VCaP (cell line): ENCODE measurements around the gene ARHGAP42.

Experiments used
- H3K27ac ChIP-seq: fragments of 450-650 bp; 2 replicates; pipeline ENCODE4 v1.5.1; 2017
- TF ChIP-seq, protein P1 (sequence below): fragments of 450-650 bp; conservative IDR thresholded peaks from 2 replicates; pipeline ENCODE4 v1.5.1; 2017; ENCODE audit warnings: mild to moderate bottlenecking, moderate library complexity

The ARHGAP42 gene

DNA sequence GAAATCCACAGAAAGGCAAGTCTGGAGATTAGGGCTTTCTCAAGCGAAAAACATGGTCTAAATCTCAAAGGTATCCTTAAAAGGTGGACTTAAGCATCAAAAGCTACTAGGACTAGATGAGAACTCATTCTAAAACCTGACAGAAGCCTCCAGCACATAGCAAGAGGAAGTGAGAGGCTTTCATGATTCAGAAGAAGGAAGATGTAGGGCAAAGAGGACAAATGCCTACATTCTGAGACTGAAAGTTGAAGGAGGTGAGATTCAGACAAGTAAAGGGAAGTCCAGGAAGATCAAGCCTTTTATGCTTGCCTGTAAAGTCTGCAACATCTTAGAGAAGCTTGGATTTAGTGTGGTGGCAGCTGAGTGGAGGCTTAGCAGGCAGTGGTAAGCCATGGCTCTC lies 343.6 kb downstream of the ARHGAP42 start:
- TF ChIP-seq, protein P1, sequence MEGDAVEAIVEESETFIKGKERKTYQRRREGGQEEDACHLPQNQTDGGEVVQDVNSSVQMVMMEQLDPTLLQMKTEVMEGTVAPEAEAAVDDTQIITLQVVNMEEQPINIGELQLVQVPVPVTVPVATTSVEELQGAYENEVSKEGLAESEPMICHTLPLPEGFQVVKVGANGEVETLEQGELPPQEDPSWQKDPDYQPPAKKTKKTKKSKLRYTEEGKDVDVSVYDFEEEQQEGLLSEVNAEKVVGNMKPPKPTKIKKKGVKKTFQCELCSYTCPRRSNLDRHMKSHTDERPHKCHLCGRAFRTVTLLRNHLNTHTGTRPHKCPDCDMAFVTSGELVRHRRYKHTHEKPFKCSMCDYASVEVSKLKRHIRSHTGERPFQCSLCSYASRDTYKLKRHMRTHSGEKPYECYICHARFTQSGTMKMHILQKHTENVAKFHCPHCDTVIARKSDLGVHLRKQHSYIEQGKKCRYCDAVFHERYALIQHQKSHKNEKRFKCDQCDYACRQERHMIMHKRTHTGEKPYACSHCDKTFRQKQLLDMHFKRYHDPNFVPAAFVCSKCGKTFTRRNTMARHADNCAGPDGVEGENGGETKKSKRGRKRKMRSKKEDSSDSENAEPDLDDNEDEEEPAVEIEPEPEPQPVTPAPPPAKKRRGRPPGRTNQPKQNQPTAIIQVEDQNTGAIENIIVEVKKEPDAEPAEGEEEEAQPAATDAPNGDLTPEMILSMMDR, result no peak
- H3K27ac ChIP-seq, result no peak overlapping the region

DNA sequence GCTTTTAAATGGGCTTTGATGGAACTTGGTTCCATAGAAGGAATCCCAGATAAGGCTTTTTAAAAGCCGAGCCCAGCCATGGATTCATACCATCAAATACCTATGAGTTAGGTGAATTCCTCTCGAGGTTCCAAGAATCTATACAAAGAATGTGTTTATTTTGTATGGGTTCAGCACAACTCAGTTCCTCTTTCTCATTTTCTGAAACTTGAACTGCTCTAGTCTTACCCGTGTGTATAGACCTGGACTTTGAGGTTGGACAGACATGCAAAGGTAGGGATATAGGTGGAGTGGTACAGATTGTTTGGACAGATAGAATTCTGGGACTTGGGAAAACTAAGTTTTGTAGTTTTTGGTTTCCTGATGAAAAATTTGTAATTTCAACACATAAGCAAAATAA lies 344.6 kb downstream of the ARHGAP42 start:
- TF ChIP-seq, protein P1, result no peak
- no peak overlapping the region for H3K27ac ChIP-seq

DNA sequence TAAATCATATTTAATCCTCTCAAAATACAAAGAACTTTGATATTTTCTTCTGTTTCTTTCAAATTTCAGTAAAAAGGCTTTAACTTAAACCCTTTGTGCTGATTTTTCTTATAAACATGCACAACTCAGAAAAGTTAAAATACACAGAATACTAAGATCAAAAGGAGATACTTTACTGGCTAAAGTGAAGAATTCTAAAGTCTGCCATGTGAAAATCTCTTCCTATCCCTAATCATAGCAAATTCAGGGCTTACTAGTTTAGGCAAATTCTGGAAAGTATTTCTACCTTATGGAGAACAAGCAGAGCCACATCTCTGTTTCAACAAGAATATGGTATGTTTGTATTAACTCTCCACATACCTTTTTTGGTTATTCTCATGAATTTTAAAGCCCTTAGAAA lies 345.9 kb downstream of the ARHGAP42 start:
- H3K27ac ChIP-seq, result peak overlapping the region; percentile 62
- TF ChIP-seq, protein P1, result no peak

DNA sequence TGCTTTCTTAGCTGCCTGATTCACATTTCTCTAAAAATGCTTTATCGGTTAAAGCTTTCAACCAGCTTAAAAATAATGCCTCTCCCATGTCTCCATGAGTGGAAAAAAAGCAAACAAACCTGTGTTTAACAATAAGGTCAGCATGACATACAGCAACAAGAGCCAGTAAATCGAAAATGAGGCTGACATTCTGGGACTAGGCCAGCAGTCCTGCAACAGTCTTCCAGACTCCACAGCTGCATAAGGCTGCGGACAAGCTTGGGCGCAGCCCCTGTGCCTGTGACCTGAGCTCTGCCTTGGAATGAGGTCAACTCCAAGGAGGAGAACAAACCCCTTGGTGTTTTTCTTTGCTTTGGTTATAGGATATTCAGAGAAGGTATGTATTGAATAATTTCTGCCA lies 347.0 kb downstream of the ARHGAP42 start:
- H3K27ac ChIP-seq, result peak overlapping the region; percentile 62
- TF ChIP-seq, protein P1, result no peak

DNA sequence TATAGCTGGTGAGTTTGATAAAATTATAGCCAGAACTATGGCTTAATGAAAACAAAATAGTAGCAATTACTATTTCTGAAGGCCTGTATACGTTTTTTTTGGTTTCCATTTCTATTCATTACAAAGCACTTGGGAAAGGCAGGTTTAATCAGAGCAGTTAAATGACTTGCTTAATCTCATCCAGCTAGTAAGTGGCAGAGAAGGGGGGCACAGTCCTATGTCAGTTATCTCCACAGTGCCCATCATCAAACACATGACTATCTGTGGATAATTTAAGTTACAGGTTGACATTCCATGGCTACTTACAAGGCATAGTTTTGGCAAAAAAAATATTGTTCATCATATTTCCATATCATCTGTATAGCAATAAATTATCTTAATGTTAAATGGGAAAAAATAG lies 348.8 kb downstream of the ARHGAP42 start:
- TF ChIP-seq, protein P1, result no peak
- no peak overlapping the region for H3K27ac ChIP-seq
